CD4-positive, alpha-beta T cell (primary cell): ENCODE measurements around the gene TGDS. TPM values are rescaled to one million over a fixed set of nuclear protein-coding genes. Genes with fewer than 3 reads are reported as not detected.

Source experiments
- ATAC-seq: fragments of 200-7000 bp; cut with Tn5 transposase; one replicate; pipeline ENCODE4 v1.10.0; 2022; ENCODE audit warnings: mild to moderate bottlenecking; ENCODE audit not compliant: poor library complexity
- CTCF ChIA-PET: fragments of 350-600 bp; sonication (Branson Sonifier 250); formaldehyde crosslinking; loops from one replicate; lab custom pipeline; 2021; ENCODE audit warnings: antibody characterized with exemption, inconsistent platforms; lab: Charles Lee
- POLR2A ChIA-PET: fragments of 350-600 bp; sonication (Branson Sonifier 250); formaldehyde crosslinking; loops from one replicate; lab custom pipeline; 2021; ENCODE audit warnings: antibody characterized with exemption, inconsistent platforms; lab: Charles Lee
- DNase-seq, 14 experiments: peaks; one replicate each; pipeline ENCODE4 v3.0.0-alpha.2; 2013 to 2020; ENCODE audit warnings: mixed read lengths in 2 of 14
- H3K27ac ChIP-seq, 2 donors: one replicate each; pipeline versions ENCODE4 v1.5.1 to v1.7.0; 2013; ENCODE audit warnings: low read length in 2 of 2, low read depth in 1 of 2, mild to moderate bottlenecking in 1 of 2
- H3K27me3 ChIP-seq, 2 experiments: 1 replicate in 1 of 2; 2 replicates in 1 of 2; pipeline versions ENCODE4 v1.6.1 to v1.7.0; 2013; ENCODE audit warnings: low read length in 2 of 2, control low read depth in 1 of 2, mild to moderate bottlenecking in 1 of 2, moderate library complexity in 1 of 2; ENCODE audit not compliant: insufficient read depth in 2 of 2, control insufficient read depth in 1 of 2
- H3K36me3 ChIP-seq: one replicate; pipeline ENCODE4 v1.6.1; 2013; ENCODE audit warnings: low read length, control low read depth; ENCODE audit not compliant: insufficient read depth
- H3K4me1 ChIP-seq: one replicate; pipeline ENCODE4 v1.6.1; 2013; ENCODE audit warnings: low read length, control low read depth; ENCODE audit not compliant: insufficient read depth
- H3K4me3 ChIP-seq: one replicate; pipeline ENCODE4 v1.5.1; 2013; ENCODE audit warnings: mild to moderate bottlenecking, low read length, moderate library complexity
- H3K9me3 ChIP-seq, 2 experiments: 1 replicate in 1 of 2; 2 replicates in 1 of 2; pipeline versions ENCODE4 v1.6.1 to v1.7.0; 2013; ENCODE audit warnings: low read length in 2 of 2, mild to moderate bottlenecking in 2 of 2, control low read depth in 1 of 2, moderate library complexity in 1 of 2; ENCODE audit not compliant: control insufficient read depth in 1 of 2, insufficient read depth in 1 of 2
- H3K27ac Mint-ChIP-seq: one replicate; pipeline ENCODE4 v1.8.0; 2020; ENCODE audit warnings: mixed read lengths
- H3K27me3 Mint-ChIP-seq: one replicate; pipeline ENCODE4 v1.8.0; 2021; ENCODE audit warnings: mixed read lengths
- H3K36me3 Mint-ChIP-seq: one replicate; pipeline ENCODE4 v1.8.0; 2021; ENCODE audit warnings: low read depth, mixed read lengths
- H3K4me1 Mint-ChIP-seq: one replicate; pipeline ENCODE4 v1.8.0; 2021; ENCODE audit warnings: low read depth, mixed read lengths
- H3K4me3 Mint-ChIP-seq: one replicate; pipeline ENCODE4 v1.8.0; 2020; ENCODE audit warnings: mild to moderate bottlenecking, mixed read lengths
- H3K9me3 Mint-ChIP-seq: one replicate; pipeline ENCODE4 v1.8.0; 2020; ENCODE audit warnings: mixed read lengths
- CTCF ChIP-seq: fragments of 200-600 bp; IDR thresholded peaks from one replicate; pipeline ENCODE4 v1.8.0; 2022; ENCODE audit warnings: antibody characterized with exemption, mild to moderate bottlenecking
- intact Hi-C, 2 experiments: fragments of 100-400 bp; cut with DNase I in 1 of 2; cut with micrococcal nuclease in 1 of 2; formaldehyde crosslinking; loops; one replicate each; pipeline versions ENCODE4 v1.15.1 to v1.9.0; 2023 to 2025; cut with DNase I, micrococcal nuclease
- total RNA-seq, 174 experiments: library from RNA in 2 of 174; stranded (reverse) in 2 of 174; gene quantifications; one replicate each; pipeline ENCODE4 v1.2.3 and lab custom pipeline; 2021 to 2026

Gene TGDS
- total RNA-seq, 2 experiments from 2014 or later: 4.1 to 4.6 TPM

- peaks cover 4% of the 10 kb centered on the region for H3K9me3 Mint-ChIP-seq
- POLR2A ChIA-PET: no interaction called here
- ATAC-seq (no peak), DNase-seq (no peak)
- Histone ChIP-seq H3K36me3 (no peaks in the 10 kb centered on the region), H3K4me3 (no peak overlapping the region), H3K27ac (no peak overlapping the region), H3K27me3 (no peaks in the 10 kb centered on the region), H3K4me1 (peaks cover 28% of the 10 kb centered on the region), H3K9me3 (no peaks in the 10 kb centered on the region)
- peaks cover 22% of the 10 kb centered on the region for H3K4me1 Mint-ChIP-seq
- H3K27ac Mint-ChIP-seq: no peak overlapping the region
- peaks cover 16% of the 10 kb centered on the region for H3K36me3 Mint-ChIP-seq
- H3K4me3 Mint-ChIP-seq: peak overlapping the region; percentile 30
- CTCF ChIA-PET: no interaction called here
- TF ChIP-seq CTCF: no peak
- intact Hi-C loops: loop anchor here in 1 of 2 experiments (10.0 kb wide), 1 partner anchor 633 kb away; no protein-coding TSS in a partner anchor
- peaks cover 7% of the 10 kb centered on the region for H3K27me3 Mint-ChIP-seq
These were observed 43.9 kb downstream of the TGDS start for GRCh38 chr13:94552095-94552494.

GRCh38 chr13:94550062-94550738 lies 45.8 kb downstream of the TGDS start:
- H3K36me3 ChIP-seq: no peaks in the 10 kb centered on the region
- H3K4me3 Mint-ChIP-seq: peak overlapping the region; percentile 96
- H3K27me3 ChIP-seq: no peaks in the 10 kb centered on the region
- ChIA-PET POLR2A (interaction anchor here (0.7 to 3.6 kb wide), 13 partner anchors 10 to 226 kb away, joined by 3 to 75 read pairs (median 8); partner anchors contain the start of genes GPR180 and TGDS), CTCF (interaction anchor here (1.0 to 1.4 kb wide), 2 partner anchors 15 to 35 kb away, joined by 3 read pairs; no protein-coding TSS in a partner anchor)
- H3K4me1 Mint-ChIP-seq: peaks cover 22% of the 10 kb centered on the region
- intact Hi-C loops: loop anchor here in 1 of 2 experiments (2.0 to 10.0 kb wide), 2 partner anchors 45 to 635 kb away; no protein-coding TSS in a partner anchor
- H3K27ac Mint-ChIP-seq: peak overlapping the region; percentile 98
- H3K9me3 ChIP-seq: no peaks in the 10 kb centered on the region
- TF ChIP-seq CTCF: no peak
- H3K4me1 ChIP-seq: peaks cover 28% of the 10 kb centered on the region
- H3K27me3 Mint-ChIP-seq: peaks cover 7% of the 10 kb centered on the region
- peaks cover 16% of the 10 kb centered on the region for H3K36me3 Mint-ChIP-seq
- no peak for DNase-seq
- peak overlapping the region; percentile 75 for H3K4me3 ChIP-seq
- peak overlapping the region; percentile 85 to 91 for H3K27ac ChIP-seq
- peaks cover 4% of the 10 kb centered on the region for H3K9me3 Mint-ChIP-seq
- peak; percentile 1 for ATAC-seq

GRCh38 chr13:94549232-94550061 lies 46.5 kb downstream of the TGDS start:
- CTCF ChIA-PET: interaction anchor here (0.9 to 1.0 kb wide), 2 partner anchors 10 to 36 kb away, joined by 3 read pairs; no protein-coding TSS in a partner anchor
- DNase-seq: peak; percentile 85 to 96 (median 92)
- intact Hi-C loops: loop anchor here (1.0 to 10.0 kb wide), 7 partner anchors 27 to 1128 kb away; partner anchors contain the start of genes DNAJC3 (in 1 of the 2), GPR180 (in 1 of the 2) and TGDS (in 1 of the 2)
- Histone ChIP-seq H3K27me3 (no peaks in the 10 kb centered on the region), H3K36me3 (no peaks in the 10 kb centered on the region), H3K27ac (peak overlapping the region; percentile 85 to 91), H3K9me3 (no peaks in the 10 kb centered on the region), H3K4me3 (peak overlapping the region; percentile 75), H3K4me1 (peaks cover 28% of the 10 kb centered on the region)
- Mint-ChIP-seq H3K36me3 (peaks cover 16% of the 10 kb centered on the region), H3K27me3 (peaks cover 7% of the 10 kb centered on the region), H3K9me3 (peaks cover 4% of the 10 kb centered on the region), H3K4me3 (peak overlapping the region; percentile 96), H3K4me1 (peaks cover 22% of the 10 kb centered on the region), H3K27ac (peak overlapping the region; percentile 98)
- peak; percentile 91 for ATAC-seq
- TF ChIP-seq CTCF: no peak
- POLR2A ChIA-PET: interaction anchor here (0.7 to 3.6 kb wide), 19 partner anchors 11 to 1127 kb away, joined by 3 to 75 read pairs (median 6); partner anchors contain the start of genes DNAJC3, GPR180 and TGDS
